DMS53 treated with DMSO at 0.1 percent for 48 hours (cell line): ENCODE data around the gene FOXP1.

Source experiments
- DNase-seq: peaks from one replicate; lab custom pipeline; 2025; ENCODE audit not compliant: unreplicated experiment; lab: John Stamatoyannopoulos, UW

FOXP1 gene

GRCh38 chr3:71583566-71584393 lies at the start of gene FOXP1:
Gene FOXP1 (minus strand): TSS chr3:71583728. CDS start chr3:71198381, 385,347 bp downstream.
- peak; percentile 30 for DNase-seq

GRCh38 chr3:71629711-71630110 lies 46.2 kb upstream of the FOXP1 start:
- DNase-seq: no peak

- DNase-seq: no peak
Measured at GRCh38 chr3:71629289-71629688, 45.8 kb upstream of the FOXP1 start.

GRCh38 chr3:71628522-71628921 lies 45.0 kb upstream of the FOXP1 start:
- DNase-seq: no peak

- no peak for DNase-seq
Measured at GRCh38 chr3:71625676-71626075, 42.1 kb upstream of the FOXP1 start.

GRCh38 chr3:71621825-71622537 lies 38.5 kb upstream of the FOXP1 start:
- no peak for DNase-seq

- no peak for DNase-seq
Measured at GRCh38 chr3:71618538-71618937, 35.0 kb upstream of the FOXP1 start.

- no peak for DNase-seq
Measured at GRCh38 chr3:71616571-71617021, 33.1 kb upstream of the FOXP1 start.

- DNase-seq: no peak
Measured at GRCh38 chr3:71614869-71615268, 31.3 kb upstream of the FOXP1 start.

GRCh38 chr3:71614426-71614825 lies 30.9 kb upstream of the FOXP1 start:
- no peak for DNase-seq

GRCh38 chr3:71611099-71611498 lies 27.6 kb upstream of the FOXP1 start:
- no peak for DNase-seq

GRCh38 chr3:71607364-71607763 lies 23.8 kb upstream of the FOXP1 start:
- no peak for DNase-seq

GRCh38 chr3:71606582-71606981 lies 23.1 kb upstream of the FOXP1 start:
- no peak for DNase-seq

- no peak for DNase-seq
Measured at GRCh38 chr3:71602256-71602655, 18.7 kb upstream of the FOXP1 start.

GRCh38 chr3:71601811-71602210 lies 18.3 kb upstream of the FOXP1 start:
- no peak for DNase-seq

GRCh38 chr3:71600646-71601288 lies 17.2 kb upstream of the FOXP1 start:
- DNase-seq: no peak

- DNase-seq: no peak
Measured at GRCh38 chr3:71599416-71599815, 15.9 kb upstream of the FOXP1 start.

GRCh38 chr3:71598292-71598691 lies 14.8 kb upstream of the FOXP1 start:
- DNase-seq: no peak

- DNase-seq: no peak
Measured at GRCh38 chr3:71597286-71597685, 13.8 kb upstream of the FOXP1 start.

- DNase-seq: no peak
Measured at GRCh38 chr3:71593106-71593505, 9.6 kb upstream of the FOXP1 start.

GRCh38 chr3:71591101-71591500 lies 7.6 kb upstream of the FOXP1 start:
- DNase-seq: no peak

GRCh38 chr3:71589132-71589531 lies 5.6 kb upstream of the FOXP1 start:
- no peak for DNase-seq
